Endodermal cell (in vitro differentiated cells): ENCODE data around the gene ST7. TPM values are rescaled to one million over a fixed set of nuclear protein-coding genes. Genes with fewer than 3 reads are reported as not detected.

Experiments used
- DNase-seq: peaks from one replicate; pipeline ENCODE4 v3.0.0-alpha.2; 2017
- H3K27ac ChIP-seq: 2 replicates; pipeline ENCODE4 v1.5.1; 2013; ENCODE audit warnings: mild to moderate bottlenecking, low read depth, low read length, moderate library complexity
- H3K27me3 ChIP-seq: 2 replicates; pipeline ENCODE4 v1.6.1; 2013; ENCODE audit warnings: mild to moderate bottlenecking, low read length, moderate library complexity; ENCODE audit not compliant: insufficient read depth, control insufficient read depth, poor library complexity, severe bottlenecking
- H3K36me3 ChIP-seq: 2 replicates; pipeline ENCODE4 v1.7.0; 2013; ENCODE audit warnings: mild to moderate bottlenecking, low read length, moderate library complexity; ENCODE audit not compliant: control insufficient read depth, insufficient read depth
- H3K4me1 ChIP-seq: one replicate; pipeline ENCODE4 v1.7.0; 2013; ENCODE audit warnings: low read length; ENCODE audit not compliant: control insufficient read depth, insufficient read depth
- H3K4me3 ChIP-seq: 2 replicates; pipeline ENCODE4 v1.5.1; 2013; ENCODE audit warnings: mild to moderate bottlenecking, low read length, moderate library complexity
- H3K9ac ChIP-seq: 2 replicates; pipeline ENCODE4 v1.6.1; 2013; ENCODE audit warnings: mild to moderate bottlenecking, low read length, moderate library complexity; ENCODE audit not compliant: poor library complexity, severe bottlenecking; ENCODE audit errors: extremely low read depth
- H3K9me3 ChIP-seq: 2 replicates; pipeline ENCODE4 v1.6.1; 2013; ENCODE audit warnings: mild to moderate bottlenecking, low read length, moderate library complexity; ENCODE audit not compliant: control insufficient read depth
- H3K27ac Mint-ChIP-seq: 2 replicates; pipeline ENCODE4 v1.8.0; 2020; ENCODE audit warnings: mixed read lengths
- H3K27me3 Mint-ChIP-seq: 2 replicates; pipeline ENCODE4 v1.8.0; 2021; ENCODE audit warnings: mild to moderate bottlenecking, mixed read lengths; ENCODE audit not compliant: insufficient read depth
- H3K36me3 Mint-ChIP-seq: 2 replicates; pipeline ENCODE4 v1.8.0; 2020; ENCODE audit warnings: low read depth, mixed read lengths
- H3K4me1 Mint-ChIP-seq: 2 replicates; pipeline ENCODE4 v1.8.0; 2020; ENCODE audit warnings: mixed read lengths
- H3K4me3 Mint-ChIP-seq: 2 replicates; pipeline ENCODE4 v1.8.0; 2020; ENCODE audit warnings: mild to moderate bottlenecking, moderate library complexity, mixed read lengths
- H3K9me3 Mint-ChIP-seq: 2 replicates; pipeline ENCODE4 v1.8.0; 2020; ENCODE audit warnings: mild to moderate bottlenecking, mixed read lengths
- CTCF ChIP-seq: fragments of 200-600 bp; sonication (generic); conservative IDR thresholded peaks from 2 replicates; pipeline ENCODE4 v1.5.0; 2021; ENCODE audit warnings: antibody characterized with exemption, mild to moderate bottlenecking
- WGBS, 2 experiments: methylation state at CpG; one replicate each; pipeline versions ENCODE4 v1.1.5 to v1.1.7; 2013; ENCODE audit warnings: missing lambda C conversion rate in 2 of 2, mixed read lengths in 1 of 2; ENCODE audit not compliant: insufficient coverage in 1 of 2, insufficient read length in 1 of 2; 5-methylcytosine and 5-hydroxymethylcytosine counted together
- total RNA-seq, 2 donors: library from RNA; stranded (reverse); fragmentation: NEBNext Ultra II Directional in 1 of 2; extraction: Animal tissue kit (Norgen Biotek cat#: 25700) in 1 of 2; gene quantifications; 2 replicates in 1 of 2; 3 replicates in 1 of 2; pipeline ENCODE4 v1.2.1, GENCODE V29; 2021

Gene ST7
- total RNA-seq, 2 donors from 2014 or later, result 6.4 to 8.9 TPM

GRCh38 chr7:117216436-117217069 is 263.3 kb downstream of the ST7 start:
- Mint-ChIP-seq H3K36me3 (no peaks in the 10 kb centered on the region), H3K4me3 (no peak overlapping the region), H3K27ac (no peak overlapping the region), H3K9me3 (no peaks in the 10 kb centered on the region), H3K4me1 (no peaks in the 10 kb centered on the region), H3K27me3 (peaks cover 16% of the 10 kb centered on the region)
- Histone ChIP-seq H3K27me3 (peaks cover 32% of the 10 kb centered on the region), H3K9ac (no peak overlapping the region), H3K4me1 (no peaks in the 10 kb centered on the region), H3K4me3 (no peak overlapping the region), H3K36me3 (no peaks in the 10 kb centered on the region), H3K9me3 (no peaks in the 10 kb centered on the region), H3K27ac (no peak overlapping the region)
- no peak for TF ChIP-seq CTCF
- 91 to 100% methylated on average over 2 to 5 of the region's 5 CpGs for WGBS, 2 experiments
- no peak for DNase-seq

DNA sequence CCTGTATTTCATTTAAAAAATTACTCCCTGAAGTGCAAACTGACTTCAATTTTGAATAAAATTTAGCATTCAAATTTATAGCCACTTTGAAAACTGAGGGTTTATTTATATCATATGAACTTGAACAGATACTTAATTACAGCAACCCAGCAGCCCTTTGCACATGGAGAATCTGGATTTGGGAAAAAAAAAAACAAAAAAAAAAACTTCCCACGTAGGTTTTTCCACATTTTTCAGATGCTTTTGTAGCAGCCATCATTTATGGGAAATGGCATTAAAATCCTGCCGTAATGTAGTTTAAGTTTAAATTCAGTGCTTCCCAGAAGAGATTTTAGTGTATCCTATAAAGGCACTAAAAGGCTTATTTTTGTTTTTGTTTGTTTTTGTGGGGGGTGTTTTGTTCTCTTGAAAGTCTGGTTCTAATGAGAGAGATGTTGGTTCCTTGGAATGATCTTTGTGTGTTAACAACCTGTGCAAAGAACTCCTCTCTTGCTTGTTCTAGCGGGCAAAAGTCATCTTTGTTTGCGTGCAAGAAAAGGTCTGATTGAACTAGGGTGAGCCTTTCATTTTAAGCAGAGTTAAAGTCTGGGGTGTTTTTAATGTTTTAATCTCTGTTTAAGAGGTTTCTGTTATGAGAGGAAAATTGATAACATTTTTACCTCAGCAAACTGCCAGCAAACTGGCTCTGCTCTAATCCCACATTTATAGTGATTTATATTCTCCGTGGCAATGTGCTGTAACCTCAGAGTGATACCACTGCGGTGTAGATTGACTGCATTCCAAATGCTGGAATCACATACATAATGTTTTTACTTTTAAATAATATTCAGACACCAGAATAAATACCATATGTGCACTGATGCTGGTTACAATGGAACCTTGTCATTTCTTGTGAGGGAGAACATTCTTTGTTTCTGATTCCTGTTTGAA is 264.1 kb downstream of the ST7 start:
- Mint-ChIP-seq H3K27me3 (peaks cover 24% of the 10 kb centered on the region), H3K4me1 (no peaks in the 10 kb centered on the region), H3K27ac (no peak overlapping the region), H3K9me3 (no peaks in the 10 kb centered on the region), H3K36me3 (no peaks in the 10 kb centered on the region), H3K4me3 (no peak overlapping the region)
- WGBS, 2 experiments, result 91 to 96% methylated on average over 4 to 6 of the region's 6 CpGs
- Histone ChIP-seq H3K9me3 (no peaks in the 10 kb centered on the region), H3K27me3 (peaks cover 40% of the 10 kb centered on the region), H3K4me1 (no peaks in the 10 kb centered on the region), H3K9ac (no peak overlapping the region), H3K36me3 (no peaks in the 10 kb centered on the region), H3K4me3 (no peak overlapping the region), H3K27ac (no peak overlapping the region)
- no peak for DNase-seq
- TF ChIP-seq CTCF, result no peak

DNA sequence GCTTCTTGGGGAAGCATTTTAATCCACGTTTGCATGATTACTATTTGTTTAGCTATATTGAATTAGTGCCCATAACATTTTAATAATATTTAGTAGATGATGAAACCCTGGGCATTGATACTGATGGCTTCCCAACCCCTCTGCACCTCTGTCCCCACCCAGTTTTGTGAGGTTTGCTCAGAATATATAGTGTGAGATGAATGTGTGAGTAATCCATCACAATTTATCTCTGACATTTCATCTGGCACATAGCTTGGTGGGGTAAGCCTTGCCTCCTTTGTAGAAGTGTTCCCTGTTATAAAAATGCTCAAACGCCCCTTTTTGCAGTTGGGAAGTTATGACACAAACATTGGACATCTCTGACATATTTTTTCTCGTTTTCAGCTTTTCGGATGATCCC is 265.4 kb downstream of the ST7 start:
- Mint-ChIP-seq H3K9me3 (no peaks in the 10 kb centered on the region), H3K4me3 (no peak overlapping the region), H3K4me1 (no peaks in the 10 kb centered on the region), H3K27ac (no peak overlapping the region), H3K27me3 (peaks cover 37% of the 10 kb centered on the region), H3K36me3 (peaks cover 2% of the 10 kb centered on the region)
- H3K27ac ChIP-seq, result no peak overlapping the region
- H3K9ac ChIP-seq, result no peak overlapping the region
- H3K4me3 ChIP-seq, result no peak overlapping the region
- 83 to 86% methylated on average over 2 to 3 of the region's 4 CpGs for WGBS, 2 experiments
- no peak for DNase-seq
- no peak for TF ChIP-seq CTCF
- no peaks in the 10 kb centered on the region for H3K4me1 ChIP-seq
- H3K36me3 ChIP-seq, result no peaks in the 10 kb centered on the region
- no peaks in the 10 kb centered on the region for H3K9me3 ChIP-seq
- H3K27me3 ChIP-seq, result peaks cover 54% of the 10 kb centered on the region
